A204.1 (cell line): ENCODE results near the gene UBAP2L.
A peak's percentile ranks its signal among the peaks of the same experiment; 100 is the strongest.

ENCODE experiments used
- FAIRE-seq: peaks from 2 replicates; lab custom pipeline; 2012; peaks lifted over from hg19 to GRCh38; lab: Jason Lieb, UNC

UBAP2L gene, protein sequence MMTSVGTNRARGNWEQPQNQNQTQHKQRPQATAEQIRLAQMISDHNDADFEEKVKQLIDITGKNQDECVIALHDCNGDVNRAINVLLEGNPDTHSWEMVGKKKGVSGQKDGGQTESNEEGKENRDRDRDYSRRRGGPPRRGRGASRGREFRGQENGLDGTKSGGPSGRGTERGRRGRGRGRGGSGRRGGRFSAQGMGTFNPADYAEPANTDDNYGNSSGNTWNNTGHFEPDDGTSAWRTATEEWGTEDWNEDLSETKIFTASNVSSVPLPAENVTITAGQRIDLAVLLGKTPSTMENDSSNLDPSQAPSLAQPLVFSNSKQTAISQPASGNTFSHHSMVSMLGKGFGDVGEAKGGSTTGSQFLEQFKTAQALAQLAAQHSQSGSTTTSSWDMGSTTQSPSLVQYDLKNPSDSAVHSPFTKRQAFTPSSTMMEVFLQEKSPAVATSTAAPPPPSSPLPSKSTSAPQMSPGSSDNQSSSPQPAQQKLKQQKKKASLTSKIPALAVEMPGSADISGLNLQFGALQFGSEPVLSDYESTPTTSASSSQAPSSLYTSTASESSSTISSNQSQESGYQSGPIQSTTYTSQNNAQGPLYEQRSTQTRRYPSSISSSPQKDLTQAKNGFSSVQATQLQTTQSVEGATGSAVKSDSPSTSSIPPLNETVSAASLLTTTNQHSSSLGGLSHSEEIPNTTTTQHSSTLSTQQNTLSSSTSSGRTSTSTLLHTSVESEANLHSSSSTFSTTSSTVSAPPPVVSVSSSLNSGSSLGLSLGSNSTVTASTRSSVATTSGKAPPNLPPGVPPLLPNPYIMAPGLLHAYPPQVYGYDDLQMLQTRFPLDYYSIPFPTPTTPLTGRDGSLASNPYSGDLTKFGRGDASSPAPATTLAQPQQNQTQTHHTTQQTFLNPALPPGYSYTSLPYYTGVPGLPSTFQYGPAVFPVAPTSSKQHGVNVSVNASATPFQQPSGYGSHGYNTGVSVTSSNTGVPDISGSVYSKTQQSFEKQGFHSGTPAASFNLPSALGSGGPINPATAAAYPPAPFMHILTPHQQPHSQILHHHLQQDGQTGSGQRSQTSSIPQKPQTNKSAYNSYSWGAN

DNA sequence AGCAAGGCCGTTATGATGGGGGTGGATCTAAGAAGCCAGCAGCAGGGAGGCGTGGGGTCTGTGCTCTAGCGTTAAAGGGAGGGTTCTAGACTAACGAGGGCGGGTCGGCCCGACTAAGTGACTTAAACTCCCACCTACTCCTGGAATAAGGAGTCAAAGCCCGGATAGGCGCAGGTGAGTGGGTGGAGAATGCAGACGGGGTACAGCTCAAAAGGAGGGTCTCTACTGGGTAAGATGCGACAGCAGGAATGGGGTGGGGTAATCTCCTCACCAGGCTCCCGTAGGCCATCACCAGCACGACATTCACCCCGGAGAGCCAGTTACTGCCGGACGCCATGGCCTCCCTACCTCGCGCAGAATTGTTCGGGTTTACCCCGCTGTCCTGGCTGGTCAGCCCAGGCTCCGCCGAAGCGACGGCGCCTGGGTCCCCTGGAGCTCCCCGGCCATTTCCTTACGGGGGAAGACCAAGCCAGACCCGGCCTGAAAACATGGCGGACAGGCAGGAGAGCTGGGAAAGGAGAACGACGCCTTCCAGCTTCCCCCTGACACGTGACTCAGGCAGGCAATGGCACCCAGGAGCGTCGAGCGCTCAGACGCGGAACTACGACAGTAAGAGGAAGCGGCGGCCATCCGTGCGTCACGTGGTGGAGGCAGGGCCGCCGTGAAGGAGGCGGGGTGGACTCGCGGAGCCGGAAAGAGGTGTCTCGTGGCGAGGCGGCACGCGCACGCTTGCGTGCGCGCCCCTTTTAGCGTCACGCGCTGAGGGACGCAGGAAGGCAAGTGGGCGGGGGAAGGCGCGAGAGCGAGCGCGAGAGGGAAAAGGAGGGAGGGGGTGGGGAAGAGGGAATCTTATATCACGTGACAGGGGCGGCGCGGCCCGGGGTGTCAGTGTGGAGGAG is at the start of gene UBAP2L:
Gene UBAP2L, plus strand, starts transcription at position 885 of the 899 bp plus-strand sequence. CDS start 4,169 bp downstream, outside the sequence.
- peak; percentile 96 for FAIRE-seq

DNA sequence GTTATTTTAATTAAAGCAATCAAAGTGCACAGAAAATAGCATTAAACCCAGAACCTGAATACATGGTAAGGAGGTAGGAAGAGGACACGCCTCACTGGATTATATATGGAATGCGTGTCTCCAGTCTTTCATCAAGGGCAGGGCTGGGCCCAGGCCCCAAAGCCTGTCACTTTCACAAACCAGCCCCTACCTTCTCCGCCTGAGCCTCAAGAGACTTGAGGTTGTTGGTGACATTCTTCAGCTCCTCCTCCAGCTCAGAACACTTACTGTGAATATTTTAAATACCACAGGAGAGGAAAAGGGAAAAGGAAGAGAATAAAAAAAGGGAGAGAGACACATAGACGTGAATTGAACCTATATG is 49.6 kb upstream of the UBAP2L start:
- FAIRE-seq, result no peak

DNA sequence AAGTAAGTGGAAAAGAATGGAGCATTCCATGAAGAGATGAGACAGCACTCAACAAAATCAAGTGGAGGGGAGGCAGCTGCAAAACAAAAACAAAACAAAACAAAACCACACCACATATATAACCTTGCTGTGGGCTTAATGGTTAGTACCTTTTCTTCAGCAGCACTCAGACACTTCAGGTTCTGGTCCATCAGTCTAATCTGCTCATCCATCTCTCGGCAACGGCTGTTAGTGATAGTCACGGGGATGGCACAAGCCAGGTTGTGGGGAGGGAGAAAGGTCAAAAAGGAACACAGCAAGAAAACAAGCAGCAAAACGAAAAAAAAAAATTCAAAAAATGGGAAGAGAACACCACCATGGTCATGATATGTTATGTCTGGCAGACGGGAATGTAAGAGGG is 48.9 kb upstream of the UBAP2L start:
- no peak for FAIRE-seq

DNA sequence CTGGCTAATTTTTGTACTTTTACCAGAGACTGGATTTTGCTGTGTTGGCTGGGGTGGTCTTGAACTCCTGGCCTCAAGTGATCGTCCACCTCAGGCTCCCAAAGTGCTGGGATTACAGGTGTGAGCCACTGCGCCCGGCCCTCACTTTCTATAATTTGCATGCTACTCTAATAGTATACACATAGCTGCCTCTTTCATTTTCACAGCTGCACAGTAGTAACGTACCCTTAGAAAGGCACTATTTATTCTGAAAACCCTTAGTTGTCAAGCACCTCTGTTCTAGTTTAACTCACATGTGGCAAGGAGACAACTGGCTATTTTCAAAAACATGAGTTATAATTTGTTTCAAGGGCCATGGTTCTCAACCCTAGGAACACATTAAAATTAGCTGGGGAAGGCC is 46.1 kb upstream of the UBAP2L start:
- no peak for FAIRE-seq

DNA sequence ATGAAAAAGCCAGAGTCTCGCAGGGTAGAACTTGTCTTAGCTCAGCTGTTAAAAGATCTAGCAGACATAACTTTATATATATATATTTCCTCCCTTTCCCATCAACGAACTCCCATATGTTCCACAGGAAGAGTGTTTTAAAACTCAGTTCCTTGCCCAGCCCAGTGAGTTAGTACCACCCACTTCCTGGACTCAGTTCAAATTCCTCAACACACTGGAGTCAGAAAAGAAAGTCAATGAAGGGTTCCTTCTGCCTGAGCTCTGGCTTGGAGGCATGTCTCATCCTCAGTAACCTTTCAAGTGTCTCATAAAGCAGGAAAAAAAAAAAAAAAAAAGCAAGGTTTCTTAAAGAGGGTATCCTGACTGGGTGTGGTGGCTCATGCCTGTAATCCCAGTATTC is 44.4 kb upstream of the UBAP2L start:
- FAIRE-seq, result no peak

DNA sequence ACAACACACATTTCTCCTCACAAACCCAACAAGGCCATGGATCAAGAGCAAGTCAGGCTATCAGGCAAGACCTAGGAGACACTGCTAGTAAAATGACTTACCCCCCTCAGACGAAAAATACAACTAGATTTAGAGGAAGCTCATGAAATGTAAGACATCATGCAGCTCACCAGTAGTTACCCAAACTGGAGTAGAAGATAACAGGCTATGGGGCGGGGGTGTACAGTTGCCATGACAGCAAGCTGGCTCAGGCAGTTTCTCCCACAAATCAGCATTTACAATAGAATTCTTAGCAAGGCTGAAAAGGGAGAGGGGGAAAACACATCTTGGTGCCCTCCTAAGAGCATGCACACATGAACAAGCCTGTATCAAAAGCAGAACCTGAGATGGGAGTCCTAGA is 42.7 kb upstream of the UBAP2L start:
- no peak for FAIRE-seq

DNA sequence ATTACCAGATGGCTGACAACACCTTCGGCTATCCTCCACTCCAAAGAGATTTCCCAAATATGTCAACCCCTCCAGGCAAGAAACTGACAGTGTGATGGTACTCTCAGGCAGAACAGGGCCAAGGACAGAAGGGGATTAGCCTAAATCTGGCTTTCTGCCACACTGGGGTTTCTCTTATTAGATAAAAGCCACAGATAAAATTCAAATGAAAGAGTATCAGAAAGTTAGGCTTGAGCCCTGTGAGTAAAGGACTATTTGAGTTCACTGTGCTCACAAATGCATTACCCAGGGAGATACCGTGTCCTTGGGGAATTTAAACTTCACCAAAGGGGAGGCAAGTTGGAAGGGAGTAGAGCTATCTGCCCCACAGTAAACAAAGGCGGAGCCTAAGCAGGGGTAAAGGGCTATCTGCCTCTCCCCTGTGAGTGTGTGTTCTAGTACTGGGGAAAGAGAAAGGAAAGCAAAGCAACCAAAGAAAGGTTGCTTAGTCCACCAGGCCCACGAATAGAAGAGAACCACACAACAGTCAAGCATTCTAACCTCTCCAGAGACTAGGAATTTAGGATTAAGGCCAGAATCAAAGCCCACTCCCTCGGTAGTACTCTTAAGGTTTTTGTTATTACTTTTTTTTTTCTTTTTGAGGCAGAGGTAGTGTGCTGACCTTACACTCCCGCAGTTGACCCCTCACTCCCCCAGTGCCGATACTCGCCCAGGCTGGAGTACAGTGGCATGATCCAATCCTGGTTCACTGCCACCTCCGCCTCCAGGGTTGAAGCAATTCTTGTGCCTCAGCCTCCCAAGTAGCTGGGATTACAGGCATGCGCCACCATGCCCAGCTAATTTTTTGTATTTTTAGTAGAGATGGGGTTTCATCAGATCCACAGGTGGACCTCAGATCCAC is 41.6 kb upstream of the UBAP2L start:
- FAIRE-seq, result no peak

DNA sequence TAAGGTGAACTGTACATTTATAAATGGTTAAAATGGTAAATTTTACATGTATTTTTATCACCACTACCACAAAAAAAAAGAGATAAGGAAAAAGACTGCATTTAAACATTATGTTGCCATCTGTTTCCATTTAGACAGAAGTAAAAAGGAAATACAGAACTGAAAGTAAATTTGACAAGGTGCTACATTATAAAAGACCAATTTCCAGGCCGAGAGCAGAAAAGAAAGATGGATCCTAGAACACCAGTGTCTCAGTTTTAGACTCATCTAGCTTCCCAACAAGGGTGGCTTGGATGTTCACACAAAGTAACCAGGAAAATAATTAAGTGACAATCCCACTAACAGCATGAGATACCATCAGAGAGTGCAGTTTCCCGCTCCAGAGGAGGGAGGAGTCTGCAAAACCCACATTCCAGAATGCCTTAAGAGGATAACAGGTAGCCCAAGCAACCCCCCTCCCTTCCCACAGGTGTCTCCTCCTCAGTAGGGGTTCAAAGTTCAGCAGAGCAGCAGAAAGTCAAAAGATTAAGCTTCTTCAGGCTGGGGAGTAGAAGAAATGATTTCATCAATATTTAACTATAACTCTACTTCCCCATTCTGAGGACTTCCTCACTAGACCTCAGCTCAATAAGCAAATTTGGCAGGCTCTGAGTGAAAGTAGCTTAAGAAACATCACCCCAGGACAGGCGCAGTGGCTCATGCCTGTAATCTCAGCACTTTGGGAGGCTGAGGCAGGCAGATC is 40.6 kb upstream of the UBAP2L start:
- FAIRE-seq, result no peak

DNA sequence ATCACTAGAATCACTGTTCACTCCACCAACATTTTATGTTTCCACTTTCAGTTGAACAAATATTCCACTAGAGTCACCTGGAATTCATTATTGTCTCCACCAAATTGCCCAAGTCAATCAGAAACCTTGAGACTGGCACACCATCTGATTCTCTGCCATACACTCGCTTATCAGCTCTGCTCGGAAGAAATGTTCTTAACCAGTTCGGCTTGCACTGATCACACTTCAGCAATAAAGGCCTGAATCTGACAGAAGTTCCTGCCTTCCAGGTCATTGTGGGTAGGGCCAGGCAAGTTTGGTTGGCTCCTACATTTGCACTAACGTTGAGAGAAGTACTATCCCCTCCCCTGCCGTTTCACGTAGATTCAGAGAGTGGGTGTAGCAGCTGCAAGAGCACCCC is 38.8 kb upstream of the UBAP2L start:
- FAIRE-seq, result no peak

DNA sequence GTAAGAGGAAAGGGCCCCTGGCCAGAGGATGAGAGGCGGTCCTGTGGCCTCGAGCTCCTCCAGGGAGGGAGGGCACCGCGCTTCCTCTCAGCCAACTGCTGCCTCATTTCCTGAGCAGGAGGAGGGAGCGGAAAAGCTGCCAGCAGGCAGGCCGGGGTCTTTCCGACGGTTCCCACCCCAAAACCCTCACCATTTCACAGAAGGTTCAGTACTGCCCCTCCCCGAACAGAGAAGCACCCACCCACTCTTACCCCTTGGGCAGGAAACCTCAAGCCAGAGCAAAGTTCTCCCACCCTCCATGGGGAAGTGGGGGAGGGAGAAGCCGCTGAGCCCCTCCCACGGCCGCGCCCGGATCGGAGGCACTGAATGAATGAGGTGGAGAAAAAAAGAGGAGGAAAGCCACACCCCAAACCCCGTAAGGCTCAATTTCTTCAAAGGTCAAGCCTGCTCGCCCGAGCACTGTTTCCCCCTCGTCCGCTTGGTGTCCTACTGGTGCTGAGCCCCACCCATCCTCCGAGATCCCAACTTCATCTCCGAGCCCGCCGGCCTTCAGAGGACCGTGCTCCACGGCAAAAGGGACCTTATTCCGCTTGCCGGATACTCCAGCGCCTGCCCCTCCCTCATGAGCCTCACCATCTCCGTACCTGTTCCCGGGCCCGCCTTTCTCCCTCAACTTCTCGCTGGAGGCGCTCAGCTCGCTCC is 38.3 kb upstream of the UBAP2L start:
- no peak for FAIRE-seq

DNA sequence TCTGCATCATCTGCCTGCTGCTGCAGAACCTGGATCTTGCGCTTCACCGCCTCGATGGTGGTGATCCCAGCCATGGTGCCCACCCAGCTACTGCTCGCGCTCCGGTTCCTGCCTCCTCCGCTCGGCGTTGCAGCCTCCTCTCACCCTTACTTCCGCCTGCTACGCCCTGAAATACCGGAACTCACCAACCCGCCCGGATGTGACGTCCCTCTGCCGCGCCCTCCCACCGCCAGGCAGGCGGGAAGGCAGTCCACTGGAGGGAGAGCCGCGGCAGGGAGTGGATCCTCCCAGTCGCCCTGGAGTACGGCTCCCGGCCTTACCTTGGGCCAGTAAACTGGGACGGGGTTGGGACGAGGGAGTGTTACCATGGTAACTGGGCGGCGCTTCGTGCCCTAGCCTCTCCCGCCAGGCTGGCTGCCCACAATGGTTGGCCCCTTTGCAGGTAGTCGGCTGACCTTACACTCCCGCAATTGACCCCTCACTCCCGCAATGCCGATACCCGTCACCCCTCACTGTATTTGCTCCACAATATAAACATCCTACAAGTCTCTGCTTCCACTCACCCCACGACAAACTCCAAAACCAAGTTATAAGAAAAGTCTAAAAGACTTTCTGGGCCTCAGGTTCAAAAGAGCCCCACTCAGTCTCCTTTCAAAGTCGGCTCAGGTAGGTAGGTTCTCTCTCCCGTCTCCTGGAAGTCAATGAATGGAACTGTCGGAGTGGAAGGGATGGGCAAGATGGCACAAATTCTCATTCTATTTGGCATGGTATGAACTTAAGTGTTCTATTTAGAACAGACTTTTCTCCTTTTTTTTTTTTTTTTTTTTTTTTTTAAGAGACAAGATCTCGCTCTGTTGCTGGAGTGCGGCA is 37.5 kb upstream of the UBAP2L start:
- peak; percentile 95 for FAIRE-seq

DNA sequence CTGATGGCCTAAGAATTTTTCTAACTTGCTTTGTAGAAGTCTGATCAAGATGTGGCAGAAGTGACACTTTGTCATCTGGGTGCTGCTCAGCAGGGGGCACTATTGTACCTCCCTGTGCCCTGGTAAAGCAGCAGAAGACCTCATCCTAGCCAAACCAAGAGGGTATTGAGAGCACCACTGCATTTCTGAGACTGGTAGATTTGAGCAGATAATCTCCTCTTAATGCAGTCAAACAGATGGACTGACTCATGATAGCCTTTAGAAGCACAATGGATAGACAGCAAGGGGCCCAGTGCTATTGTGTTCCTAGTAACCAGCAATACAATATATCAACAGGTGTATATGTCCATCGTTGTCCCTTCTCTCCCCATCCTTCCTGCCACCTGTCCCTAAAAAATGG is 34.6 kb upstream of the UBAP2L start:
- no peak for FAIRE-seq

DNA sequence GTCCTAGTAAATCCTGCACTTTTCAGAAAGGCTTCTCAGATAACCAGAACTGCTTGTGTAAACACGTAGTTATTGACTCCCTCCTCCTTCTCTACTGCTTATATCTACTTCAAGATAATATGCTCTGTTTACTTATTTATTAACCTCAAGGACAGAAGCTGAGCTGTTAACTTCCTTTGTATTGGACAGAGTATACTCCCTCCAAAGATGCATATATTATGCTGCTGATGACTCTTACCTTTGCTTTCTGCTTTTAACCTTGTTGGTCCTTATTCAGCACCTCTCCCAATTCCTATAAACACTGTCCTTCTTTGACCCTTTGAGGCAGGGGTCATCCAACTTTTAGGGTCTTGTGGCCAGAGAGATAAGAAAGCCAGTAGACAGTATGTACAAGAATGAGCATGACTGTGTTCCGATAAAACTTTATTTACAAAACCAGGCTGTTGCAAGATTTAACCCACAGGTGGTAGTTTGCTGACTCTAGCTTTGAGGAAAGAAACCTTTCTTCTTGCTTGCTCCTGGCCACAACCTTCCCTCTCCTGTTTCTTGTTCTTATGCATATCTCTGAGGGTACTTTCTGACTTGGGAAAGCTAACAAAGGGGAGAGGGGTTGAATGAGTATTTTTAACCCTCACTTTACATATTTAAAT is 33.8 kb upstream of the UBAP2L start:
- no peak for FAIRE-seq

DNA sequence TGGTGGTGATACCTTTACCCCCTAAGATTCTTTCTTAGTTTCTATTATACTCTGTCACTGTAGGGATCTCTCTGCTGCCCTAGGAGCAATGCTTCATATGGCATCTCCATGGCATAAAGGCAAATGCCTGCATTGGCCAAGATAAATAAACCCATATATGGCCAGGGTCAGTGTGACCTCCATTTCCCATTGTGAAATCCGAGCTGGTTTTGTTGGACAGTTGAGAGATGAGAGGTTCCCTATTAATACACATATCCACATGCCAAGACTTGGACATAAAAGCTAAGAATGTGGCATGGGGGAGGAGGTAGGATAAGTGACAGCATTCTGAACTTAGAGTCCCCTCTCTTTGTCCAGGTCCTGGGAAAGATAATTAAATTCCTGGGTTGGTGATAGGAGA is 30.2 kb upstream of the UBAP2L start:
- FAIRE-seq, result no peak

DNA sequence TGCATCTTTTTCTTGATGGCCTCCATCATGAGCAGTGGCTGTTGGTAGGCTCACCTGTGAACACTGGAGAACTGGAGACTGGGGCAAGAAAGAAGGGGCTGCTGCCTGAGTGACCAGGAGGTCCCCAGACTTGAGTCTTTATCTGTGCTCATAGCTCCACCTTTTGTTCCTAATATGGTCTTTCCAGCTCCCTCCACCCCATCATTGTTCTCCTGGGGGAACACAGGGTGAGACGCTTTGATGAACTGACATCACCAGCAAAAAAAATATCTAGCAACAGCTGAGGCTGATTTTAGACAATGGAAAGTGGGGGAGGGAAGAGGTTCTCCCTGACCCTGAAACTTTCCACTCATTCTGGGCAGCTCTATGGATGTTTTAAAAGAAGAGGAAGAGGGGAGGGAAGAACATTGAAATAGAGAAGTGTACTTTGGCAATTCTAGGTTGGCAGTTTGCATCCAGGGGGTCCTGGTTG is 28.7 kb upstream of the UBAP2L start, which contains the start of gene TPM3:
Gene TPM3, minus strand, starts transcription at position 111 of the 472 bp plus-strand sequence. Its CDS starts 82 bp downstream, at position 29.
- no peak for FAIRE-seq

DNA sequence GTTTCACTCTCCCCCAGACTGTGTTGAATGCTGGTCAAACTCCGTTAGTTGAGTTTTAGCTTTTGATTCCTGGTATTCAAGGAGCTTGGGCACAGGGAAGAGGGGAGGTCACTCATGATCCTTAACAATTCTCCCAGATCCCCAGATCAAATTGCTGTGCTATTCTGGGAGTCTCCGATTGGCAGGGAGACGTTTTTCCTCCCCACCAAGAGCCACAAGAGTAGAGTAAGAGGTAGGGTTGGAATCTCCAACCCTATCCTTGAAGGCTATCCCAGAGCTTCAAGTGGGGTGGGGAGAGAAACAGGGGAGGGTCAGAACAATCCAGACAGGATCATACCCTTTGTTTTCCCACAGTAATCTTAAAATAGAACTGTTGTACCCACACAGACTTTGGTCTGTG is 28.3 kb upstream of the UBAP2L start:
- no peak for FAIRE-seq

DNA sequence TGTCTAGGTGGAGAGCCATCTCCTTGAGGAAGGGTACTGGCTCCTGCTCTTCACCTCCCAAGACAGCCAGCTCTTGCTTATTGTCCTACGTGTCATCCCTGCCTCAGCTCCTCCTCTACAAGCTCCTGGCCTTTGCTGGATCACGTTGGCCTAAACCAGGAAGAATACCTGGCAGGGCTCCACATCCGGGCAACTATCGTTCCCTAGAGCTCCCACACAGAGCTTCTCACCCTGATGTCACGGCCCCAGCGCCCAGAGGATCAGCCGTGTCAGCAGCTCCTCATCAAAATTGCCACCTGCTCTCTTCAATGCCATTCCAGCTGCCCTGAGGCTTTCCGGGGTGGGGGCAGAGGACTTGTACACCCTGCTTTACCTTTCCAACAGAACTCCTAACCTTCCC is 26.9 kb upstream of the UBAP2L start:
- no peak for FAIRE-seq
